Body of pancreas (tissue), 4 donors: ENCODE data around the gene USP11.

Experiments used
- POLR2A ChIP-seq, 3 donors: fragments of 450-650 bp; IDR thresholded peaks; one replicate each; pipeline ENCODE4 v1.6.1; 2016; ENCODE audit warnings: antibody characterized with exemption in 3 of 3, mild to moderate bottlenecking in 2 of 3
- TF ChIP-seq, protein P1 (sequence below), 7 experiments: fragments of 450-650 bp in 4 of 7; fragments of 200-600 bp in 3 of 7; sonication (generic) in 3 of 7; IDR thresholded peaks; one replicate each; pipeline ENCODE4 v1.5.1; 2016 to 2019; ENCODE audit warnings: antibody characterized with exemption in 7 of 7

DNA sequence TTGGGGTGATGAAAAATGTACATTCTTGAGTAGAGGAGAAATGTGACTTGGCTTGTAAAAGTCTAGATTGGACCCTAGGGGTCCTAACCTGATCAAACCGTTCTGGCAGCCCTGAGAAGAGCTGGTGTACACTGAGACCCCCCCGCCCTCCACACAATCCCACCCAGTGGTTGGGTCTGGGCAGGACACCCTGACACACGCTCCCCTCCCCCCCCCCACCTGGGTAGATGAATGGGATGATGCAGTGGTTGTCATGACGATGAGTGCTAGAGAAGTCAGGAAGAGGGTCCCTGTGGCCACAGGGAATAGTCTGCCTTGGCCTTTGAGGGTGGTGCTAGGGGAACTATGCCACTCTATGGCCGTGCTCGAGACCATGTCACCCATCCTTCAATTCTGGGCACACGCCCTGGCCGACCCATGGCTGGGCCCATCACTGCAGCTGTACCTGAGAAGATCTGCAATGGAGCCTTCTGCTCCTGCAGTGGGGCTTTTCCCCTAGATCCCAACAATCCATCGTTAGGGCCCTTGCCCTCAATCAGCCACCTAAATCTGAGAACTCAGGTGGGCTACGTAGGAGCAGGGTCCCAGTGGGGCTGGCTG, 10.0 kb upstream of the USP11 start:
- TF ChIP-seq, protein P1, sequence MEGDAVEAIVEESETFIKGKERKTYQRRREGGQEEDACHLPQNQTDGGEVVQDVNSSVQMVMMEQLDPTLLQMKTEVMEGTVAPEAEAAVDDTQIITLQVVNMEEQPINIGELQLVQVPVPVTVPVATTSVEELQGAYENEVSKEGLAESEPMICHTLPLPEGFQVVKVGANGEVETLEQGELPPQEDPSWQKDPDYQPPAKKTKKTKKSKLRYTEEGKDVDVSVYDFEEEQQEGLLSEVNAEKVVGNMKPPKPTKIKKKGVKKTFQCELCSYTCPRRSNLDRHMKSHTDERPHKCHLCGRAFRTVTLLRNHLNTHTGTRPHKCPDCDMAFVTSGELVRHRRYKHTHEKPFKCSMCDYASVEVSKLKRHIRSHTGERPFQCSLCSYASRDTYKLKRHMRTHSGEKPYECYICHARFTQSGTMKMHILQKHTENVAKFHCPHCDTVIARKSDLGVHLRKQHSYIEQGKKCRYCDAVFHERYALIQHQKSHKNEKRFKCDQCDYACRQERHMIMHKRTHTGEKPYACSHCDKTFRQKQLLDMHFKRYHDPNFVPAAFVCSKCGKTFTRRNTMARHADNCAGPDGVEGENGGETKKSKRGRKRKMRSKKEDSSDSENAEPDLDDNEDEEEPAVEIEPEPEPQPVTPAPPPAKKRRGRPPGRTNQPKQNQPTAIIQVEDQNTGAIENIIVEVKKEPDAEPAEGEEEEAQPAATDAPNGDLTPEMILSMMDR (IDR thresholded peaks at IDR 0.05), result no peak
- TF ChIP-seq POLR2A (IDR thresholded peaks at IDR 0.05), result no peak
